Esophagus squamous epithelium (tissue), 5 donors: ENCODE measurements around the gene SPOCD1. TPM values are rescaled to one million over a fixed set of nuclear protein-coding genes. Genes with fewer than 3 reads are reported as not detected.

Experiments
- DNase-seq: peaks from one replicate; lab custom pipeline; 2025; lab: John Stamatoyannopoulos, UW
- H3K27ac ChIP-seq, 4 donors: fragments of 200-600 bp; sonication (generic); one replicate each; pipeline ENCODE4 v1.5.1; 2016 to 2019; ENCODE audit warnings: mild to moderate bottlenecking in 1 of 4
- H3K27me3 ChIP-seq, 4 donors: fragments of 200-600 bp; sonication (generic); 1 replicate in 3 of 4; 2 replicates in 1 of 4; pipeline versions ENCODE4 v1.5.1 to v1.6.0; 2017 to 2021; ENCODE audit warnings: antibody characterized with exemption in 1 of 4
- H3K36me3 ChIP-seq, 3 donors: fragments of 200-600 bp; sonication (generic); one replicate each; pipeline ENCODE4 v1.5.1; 2016 to 2019
- H3K4me1 ChIP-seq, 3 donors: fragments of 200-600 bp; sonication (generic); one replicate each; pipeline ENCODE4 v1.5.1; 2017 to 2019
- H3K4me3 ChIP-seq, 4 donors: fragments of 200-600 bp; sonication (generic); 1 replicate in 3 of 4; 2 replicates in 1 of 4; pipeline ENCODE4 v1.5.1; 2016 to 2019; ENCODE audit warnings: mild to moderate bottlenecking in 2 of 4, moderate library complexity in 1 of 4
- H3K9me3 ChIP-seq, 3 donors: fragments of 200-600 bp; sonication (generic); one replicate each; pipeline ENCODE4 v1.5.1; 2016 to 2019
- CTCF ChIP-seq, 6 experiments: fragments of 450-650 bp in 4 of 6; fragments of 200-600 bp in 2 of 6; sonication (generic) in 2 of 6; IDR thresholded peaks; one replicate each; pipeline ENCODE4 v1.5.1; 2016 to 2019; ENCODE audit warnings: antibody characterized with exemption in 6 of 6, mild to moderate bottlenecking in 4 of 6, moderate library complexity in 4 of 6
- POLR2A ChIP-seq, 4 donors: fragments of 450-650 bp; IDR thresholded peaks; one replicate each; pipeline ENCODE4 v1.6.1; 2017; ENCODE audit warnings: antibody characterized with exemption in 4 of 4, mild to moderate bottlenecking in 4 of 4, moderate library complexity in 3 of 4
- WGBS, 2 donors: methylation state at CpG; one replicate each; pipeline ENCODE4 v1.1.5; 2018; 5-methylcytosine and 5-hydroxymethylcytosine counted together
- intact Hi-C: fragments of 100-400 bp; cut with DNase I; formaldehyde crosslinking; loops from one replicate; pipeline ENCODE4 v1.15.0; 2022
- total RNA-seq, 4 donors: library from RNA; depleted of rRNA; stranded (reverse); fragments of >200 nt; gene quantifications; one replicate each; pipeline ENCODE4 v1.1.0, GENCODE V29; 2016
- donor health status: DM: yes; HTN: yes; CAD: no.

The SPOCD1 gene
- total RNA-seq, 4 donors from 2014 or later = 0.18 to 0.40 (median 0.38) TPM; not detected in 1

GRCh38 chr1:31748365-31748764 lies 67.5 kb downstream of the SPOCD1 start:
- Histone ChIP-seq H3K4me3 (no peak overlapping the region), H3K36me3 (no peaks in the 10 kb centered on the region), H3K27me3 (peaks cover 0 to 32% (median 0%) of the 10 kb centered on the region in 4 donors), H3K4me1 (peaks cover 0 to 12% (median under 1%) of the 10 kb centered on the region in 3 donors), H3K27ac (no peak overlapping the region), H3K9me3 (no peaks in the 10 kb centered on the region)
- intact Hi-C loops = no loop called here
- no peak for DNase-seq
- 74% methylated on average over 2 of the region's 4 CpGs; no CpG with 5 or more reads in 1 of the 2 donors for WGBS, 2 donors
- no peak for TF ChIP-seq POLR2A (IDR thresholded peaks at IDR 0.05)
- TF ChIP-seq CTCF (IDR thresholded peaks at IDR 0.05) = no peak

- WGBS, 2 donors = 71 to 92% methylated on average over 1 of the region's 1 CpG
- intact Hi-C loops = no loop called here
Measured at GRCh38 chr1:31747304-31747703, 68.5 kb downstream of the SPOCD1 start.

GRCh38 chr1:31746687-31747086 lies 69.1 kb downstream of the SPOCD1 start:
- Histone ChIP-seq H3K9me3 (no peaks in the 10 kb centered on the region), H3K4me1 (peaks cover 0 to 10% (median 0%) of the 10 kb centered on the region in 3 donors), H3K4me3 (no peak overlapping the region), H3K36me3 (no peaks in the 10 kb centered on the region), H3K27ac (no peak overlapping the region), H3K27me3 (peaks cover 0 to 24% (median 0%) of the 10 kb centered on the region in 4 donors)
- DNase-seq = no peak
- intact Hi-C loops = no loop called here
- TF ChIP-seq CTCF (IDR thresholded peaks at IDR 0.05) = no peak
- TF ChIP-seq POLR2A (IDR thresholded peaks at IDR 0.05) = no peak
- WGBS, 2 donors = 59 to 71% methylated on average over 7 of the region's 7 CpGs

More at GRCh38 chr1:31747304-31747703, 68.5 kb downstream of the SPOCD1 start:
- no peak for TF ChIP-seq CTCF (IDR thresholded peaks at IDR 0.05)
- TF ChIP-seq POLR2A (IDR thresholded peaks at IDR 0.05) = no peak
- Histone ChIP-seq H3K4me3 (no peak overlapping the region), H3K27ac (no peak overlapping the region), H3K4me1 (peaks cover 0 to 10% (median 0%) of the 10 kb centered on the region in 3 donors), H3K27me3 (peaks cover 0 to 30% (median 0%) of the 10 kb centered on the region in 4 donors), H3K9me3 (no peaks in the 10 kb centered on the region), H3K36me3 (no peaks in the 10 kb centered on the region)
- no peak for DNase-seq

- Histone ChIP-seq H3K4me3 (no peak overlapping the region), H3K27me3 (peaks cover 0 to 22% (median 0%) of the 10 kb centered on the region in 4 donors), H3K27ac (no peak overlapping the region), H3K9me3 (no peaks in the 10 kb centered on the region), H3K36me3 (no peaks in the 10 kb centered on the region), H3K4me1 (peaks cover 0 to 10% (median 0%) of the 10 kb centered on the region in 3 donors)
- 47 to 49% methylated on average over 14 to 15 of the region's 15 CpGs for WGBS, 2 donors
- TF ChIP-seq POLR2A (IDR thresholded peaks at IDR 0.05) (no peak), CTCF (IDR thresholded peaks at IDR 0.05) (no peak)
- DNase-seq = no peak
- intact Hi-C loops = no loop called here
Measured at GRCh38 chr1:31745946-31746670, 69.7 kb downstream of the SPOCD1 start.
